Activated effector memory CD4-positive, alpha-beta T cell treated with anti-CD3 and anti-CD28 coated beads, Interleukin-2, amount 50 U/mL, for 16 hours (primary cell): ENCODE results near the gene PNISR.
A peak's percentile ranks its signal among the peaks of the same experiment; 100 is the strongest.

Source experiments
- DNase-seq: peaks from one replicate; pipeline ENCODE4 v3.0.0-alpha.2; 2020

PNISR gene

GRCh38 chr6:99407076-99407475 is 18.0 kb downstream of the PNISR start:
- DNase-seq: no peak

GRCh38 chr6:99402448-99402847 is 22.7 kb downstream of the PNISR start:
- DNase-seq: no peak

- DNase-seq: no peak
These were observed 27.8 kb downstream of the PNISR start for GRCh38 chr6:99397287-99397686.

GRCh38 chr6:99393698-99394531 is 31.2 kb downstream of the PNISR start, which contains the start of gene COQ3:
TSS of gene COQ3 (minus strand) at chr6:99394195. CDS start at chr6:99394179, 16 bp downstream.
- peak; percentile 90 for DNase-seq

- DNase-seq: no peak
These were observed 31.8 kb downstream of the PNISR start for GRCh38 chr6:99393366-99393697.

GRCh38 chr6:99390896-99391295 is 34.2 kb downstream of the PNISR start:
- DNase-seq: no peak

GRCh38 chr6:99384507-99384906 is 40.6 kb downstream of the PNISR start:
- DNase-seq: no peak

- no peak for DNase-seq
These were observed 46.5 kb downstream of the PNISR start for GRCh38 chr6:99378636-99379035.

GRCh38 chr6:99369533-99369932 is 55.6 kb downstream of the PNISR start:
- DNase-seq: no peak

GRCh38 chr6:99366852-99367251 is 58.3 kb downstream of the PNISR start:
- DNase-seq: no peak

GRCh38 chr6:99364026-99364425 is 61.1 kb downstream of the PNISR start:
- DNase-seq: no peak

- no peak for DNase-seq
These were observed 62.3 kb downstream of the PNISR start for GRCh38 chr6:99362678-99363268.

GRCh38 chr6:99359800-99360199 is 65.3 kb downstream of the PNISR start:
- DNase-seq: no peak

GRCh38 chr6:99356641-99357040 is 68.5 kb downstream of the PNISR start:
- no peak for DNase-seq

GRCh38 chr6:99354983-99355382 is 70.1 kb downstream of the PNISR start:
- DNase-seq: no peak

- DNase-seq: no peak
These were observed 72.0 kb downstream of the PNISR start for GRCh38 chr6:99353126-99353525.

- no peak for DNase-seq
These were observed 74.5 kb downstream of the PNISR start for GRCh38 chr6:99350573-99350972.

GRCh38 chr6:99349171-99350141 is 75.7 kb downstream of the PNISR start, which contains the start of gene FAXC:
TSS of gene FAXC (minus strand) at chr6:99349674. CDS start at chr6:99349372, 302 bp downstream.
- no peak for DNase-seq

GRCh38 chr6:99348288-99349170 is 76.6 kb downstream of the PNISR start:
- no peak for DNase-seq
